SU-DHL-6 (cell line): Measurements from ENCODE around the gene CCDC15.

Source experiments
- H2AFZ ChIP-seq: fragments of 200-600 bp; sonication (generic); 2 replicates; pipeline ENCODE4 v1.6.1; 2014; ENCODE audit warnings: low read depth, mild to moderate bottlenecking, moderate library complexity, mixed read lengths, antibody characterized with exemption, low read length; ENCODE audit not compliant: severe bottlenecking
- H3F3A ChIP-seq: fragments of 200-600 bp; shearing (Covaris generic); 2 replicates; pipeline ENCODE4 v1.6.0; 2016; ENCODE audit warnings: antibody characterized with exemption, mild to moderate bottlenecking; ENCODE audit not compliant: insufficient read depth
- H3K27ac ChIP-seq: fragments of 200-600 bp; sonication (generic); 2 replicates; pipeline ENCODE4 v1.5.1; 2016; ENCODE audit warnings: low read depth, mild to moderate bottlenecking, low read length, moderate library complexity, mixed read lengths
- H3K27me3 ChIP-seq: fragments of 200-600 bp; sonication (generic), shearing (Covaris generic); 2 replicates; pipeline ENCODE4 v1.6.0; 2014; ENCODE audit warnings: mild to moderate bottlenecking, low read length
- H3K36me3 ChIP-seq: fragments of 200-600 bp; sonication (generic); 2 replicates; pipeline ENCODE4 v1.6.1; 2014; ENCODE audit warnings: mild to moderate bottlenecking, low read length, mixed read lengths
- H3K4me2 ChIP-seq: fragments of 300-600, 200-600 bp; shearing (Covaris generic), sonication (generic); 2 replicates; pipeline ENCODE4 v1.6.0; 2014; ENCODE audit warnings: low read length, low read depth, mild to moderate bottlenecking; ENCODE audit not compliant: poor library complexity, severe bottlenecking
- H3K4me3 ChIP-seq: fragments of 200-600 bp; sonication (generic); 2 replicates; pipeline ENCODE4 v1.5.1; 2014; ENCODE audit warnings: antibody characterized with exemption, low read length, mild to moderate bottlenecking, mixed read lengths; ENCODE audit not compliant: insufficient read depth, poor library complexity, severe bottlenecking
- H3K79me2 ChIP-seq: fragments of 200-600 bp; sonication (generic); 2 replicates; pipeline ENCODE4 v1.6.1; 2014; ENCODE audit warnings: mild to moderate bottlenecking, low read length, moderate library complexity; ENCODE audit not compliant: insufficient read depth
- H3K9ac ChIP-seq: fragments of 200-600 bp; sonication (generic); 2 replicates; pipeline ENCODE4 v1.7.0; 2014; ENCODE audit warnings: mild to moderate bottlenecking, low read length
- H3K9me2 ChIP-seq: fragments of 200-600 bp; sonication (generic); replicated peaks from 2 replicates; pipeline ENCODE4 v1.6.1; 2014; ENCODE audit warnings: low read length; ENCODE audit not compliant: insufficient read depth
- H3K9me3 ChIP-seq: fragments of 200-600 bp; sonication (generic); 2 replicates; pipeline ENCODE4 v1.6.1; 2014; ENCODE audit warnings: low read length, mixed read lengths; ENCODE audit not compliant: insufficient read depth
- H4K20me1 ChIP-seq: fragments of 200-600 bp; sonication (generic); 2 replicates; pipeline ENCODE4 v1.6.1; 2014; ENCODE audit warnings: low read depth, mild to moderate bottlenecking, antibody characterized with exemption, low read length, moderate library complexity, mixed read lengths
- EZH2phosphoT487 ChIP-seq: fragments of 200-600 bp; sonication (generic), shearing (Covaris generic); conservative IDR thresholded peaks from 2 replicates; pipeline ENCODE4 v1.6.1; 2018; ENCODE audit warnings: mild to moderate bottlenecking, antibody characterized with exemption, low read length, moderate library complexity, mixed read lengths
- TF ChIP-seq, protein P1 (sequence below): fragments of 200-600 bp; sonication (generic); IDR thresholded peaks from one replicate; pipeline ENCODE4 v1.5.1; 2017; ENCODE audit warnings: antibody characterized with exemption, mild to moderate bottlenecking, low read length, moderate library complexity; ENCODE audit not compliant: insufficient read depth, poor library complexity, severe bottlenecking

The CCDC15 gene

DNA sequence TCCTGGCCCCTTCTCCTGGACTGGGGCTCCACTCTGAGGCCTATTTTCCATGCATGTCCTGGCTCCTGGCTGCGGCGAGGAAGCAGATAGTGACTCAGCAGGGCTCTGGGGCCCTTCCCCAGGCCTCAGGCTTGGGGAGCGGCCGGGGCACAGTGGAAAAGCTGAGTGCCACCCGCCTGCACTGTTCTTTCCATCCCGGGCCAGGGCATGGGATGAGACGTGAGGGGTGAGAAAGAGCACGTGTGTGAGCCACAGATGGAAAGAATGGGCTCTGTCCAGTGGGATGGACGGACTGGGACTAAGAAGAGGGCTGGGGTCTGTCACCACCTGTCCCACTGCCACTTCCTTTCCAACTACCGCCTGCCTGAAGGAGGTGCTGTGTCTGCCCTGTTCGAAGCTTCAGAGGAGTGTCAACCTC is 121.9 kb downstream of the CCDC15 start:
- H2AFZ ChIP-seq = no peak overlapping the region
- no peaks in the 10 kb centered on the region for H3K9me2 ChIP-seq
- no peaks in the 10 kb centered on the region for H4K20me1 ChIP-seq
- no peaks in the 10 kb centered on the region for H3K36me3 ChIP-seq
- H3K9me3 ChIP-seq = no peaks in the 10 kb centered on the region
- no peak overlapping the region for H3K27ac ChIP-seq
- H3F3A ChIP-seq = no peaks in the 10 kb centered on the region
- no peaks in the 10 kb centered on the region for H3K27me3 ChIP-seq
- no peak overlapping the region for H3K9ac ChIP-seq
- no peaks in the 10 kb centered on the region for H3K79me2 ChIP-seq
- no peak overlapping the region for H3K4me2 ChIP-seq
- no peak for TF ChIP-seq EZH2phosphoT487
- TF ChIP-seq, protein P1, sequence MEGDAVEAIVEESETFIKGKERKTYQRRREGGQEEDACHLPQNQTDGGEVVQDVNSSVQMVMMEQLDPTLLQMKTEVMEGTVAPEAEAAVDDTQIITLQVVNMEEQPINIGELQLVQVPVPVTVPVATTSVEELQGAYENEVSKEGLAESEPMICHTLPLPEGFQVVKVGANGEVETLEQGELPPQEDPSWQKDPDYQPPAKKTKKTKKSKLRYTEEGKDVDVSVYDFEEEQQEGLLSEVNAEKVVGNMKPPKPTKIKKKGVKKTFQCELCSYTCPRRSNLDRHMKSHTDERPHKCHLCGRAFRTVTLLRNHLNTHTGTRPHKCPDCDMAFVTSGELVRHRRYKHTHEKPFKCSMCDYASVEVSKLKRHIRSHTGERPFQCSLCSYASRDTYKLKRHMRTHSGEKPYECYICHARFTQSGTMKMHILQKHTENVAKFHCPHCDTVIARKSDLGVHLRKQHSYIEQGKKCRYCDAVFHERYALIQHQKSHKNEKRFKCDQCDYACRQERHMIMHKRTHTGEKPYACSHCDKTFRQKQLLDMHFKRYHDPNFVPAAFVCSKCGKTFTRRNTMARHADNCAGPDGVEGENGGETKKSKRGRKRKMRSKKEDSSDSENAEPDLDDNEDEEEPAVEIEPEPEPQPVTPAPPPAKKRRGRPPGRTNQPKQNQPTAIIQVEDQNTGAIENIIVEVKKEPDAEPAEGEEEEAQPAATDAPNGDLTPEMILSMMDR = no peak
- no peak overlapping the region for H3K4me3 ChIP-seq

GRCh38 chr11:125076378-125076945 is 122.5 kb downstream of the CCDC15 start:
- Histone ChIP-seq H3F3A (no peaks in the 10 kb centered on the region), H3K9ac (no peak overlapping the region), H3K79me2 (no peaks in the 10 kb centered on the region), H2AFZ (no peak overlapping the region), H3K4me3 (no peak overlapping the region), H4K20me1 (no peaks in the 10 kb centered on the region), H3K27ac (no peak overlapping the region), H3K36me3 (no peaks in the 10 kb centered on the region), H3K4me2 (no peak overlapping the region), H3K9me2 (no peaks in the 10 kb centered on the region), H3K9me3 (no peaks in the 10 kb centered on the region), H3K27me3 (no peaks in the 10 kb centered on the region)
- no peak for TF ChIP-seq EZH2phosphoT487
- TF ChIP-seq, protein P1 = no peak

GRCh38 chr11:125078016-125078415 is 124.0 kb downstream of the CCDC15 start:
- H3F3A ChIP-seq = no peaks in the 10 kb centered on the region
- no peaks in the 10 kb centered on the region for H3K27me3 ChIP-seq
- TF ChIP-seq, protein P1 = no peak
- TF ChIP-seq EZH2phosphoT487 = no peak
- H4K20me1 ChIP-seq = no peaks in the 10 kb centered on the region
- no peak overlapping the region for H3K4me3 ChIP-seq
- no peaks in the 10 kb centered on the region for H3K79me2 ChIP-seq
- no peak overlapping the region for H3K27ac ChIP-seq
- no peaks in the 10 kb centered on the region for H3K9me2 ChIP-seq
- H3K4me2 ChIP-seq = no peak overlapping the region
- no peak overlapping the region for H3K9ac ChIP-seq
- H3K9me3 ChIP-seq = no peaks in the 10 kb centered on the region
- H3K36me3 ChIP-seq = no peaks in the 10 kb centered on the region
- no peak overlapping the region for H2AFZ ChIP-seq
